Adrenal gland (tissue), 5 donors: ENCODE measurements around the gene HBD.
"Not testable (repeated sequence)": the region's sequence is repeated elsewhere in the genome, so short reads cannot be mapped to it uniquely, and the experiment has no call there.

Experiments
- POLR2A ChIP-seq, 2 donors: fragments of 450-650 bp; IDR thresholded peaks; one replicate each; pipeline ENCODE4 v1.6.1; 2017; ENCODE audit warnings: antibody characterized with exemption in 2 of 2, mild to moderate bottlenecking in 2 of 2, moderate library complexity in 1 of 2
- TF ChIP-seq, protein P1 (sequence below), 6 experiments: fragments of 450-650 bp in 4 of 6; fragments of 200-600 bp in 2 of 6; sonication (generic) in 1 of 6; IDR thresholded peaks; 1 replicate in 5 of 6; 2 replicates in 1 of 6; pipeline versions ENCODE4 v1.5.1 to v1.8.0; 2016 to 2021; ENCODE audit warnings: antibody characterized with exemption in 6 of 6, mild to moderate bottlenecking in 2 of 6, moderate library complexity in 1 of 6
- donor health status: DM: no; HTN: no; CAD: no.

DNA sequence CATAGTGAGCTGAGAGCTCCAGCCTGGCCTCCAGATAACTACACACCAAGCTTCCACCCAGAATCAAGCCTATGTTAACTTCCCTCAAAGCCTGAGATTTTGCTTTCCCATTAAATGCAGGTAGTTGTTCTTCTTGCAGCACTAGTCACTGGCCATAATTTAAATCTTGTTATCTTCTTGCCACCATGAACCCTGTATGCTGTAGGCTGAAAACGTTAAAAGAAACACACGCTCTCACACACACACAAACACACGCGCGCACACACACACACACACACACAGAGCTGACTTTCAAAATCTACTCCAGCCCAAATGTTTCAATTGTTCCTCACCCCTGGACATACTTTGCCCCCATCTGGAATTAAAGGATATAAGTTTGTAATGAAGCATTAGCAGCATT, 19.2 kb upstream of the HBD start:
- TF ChIP-seq, protein P1, sequence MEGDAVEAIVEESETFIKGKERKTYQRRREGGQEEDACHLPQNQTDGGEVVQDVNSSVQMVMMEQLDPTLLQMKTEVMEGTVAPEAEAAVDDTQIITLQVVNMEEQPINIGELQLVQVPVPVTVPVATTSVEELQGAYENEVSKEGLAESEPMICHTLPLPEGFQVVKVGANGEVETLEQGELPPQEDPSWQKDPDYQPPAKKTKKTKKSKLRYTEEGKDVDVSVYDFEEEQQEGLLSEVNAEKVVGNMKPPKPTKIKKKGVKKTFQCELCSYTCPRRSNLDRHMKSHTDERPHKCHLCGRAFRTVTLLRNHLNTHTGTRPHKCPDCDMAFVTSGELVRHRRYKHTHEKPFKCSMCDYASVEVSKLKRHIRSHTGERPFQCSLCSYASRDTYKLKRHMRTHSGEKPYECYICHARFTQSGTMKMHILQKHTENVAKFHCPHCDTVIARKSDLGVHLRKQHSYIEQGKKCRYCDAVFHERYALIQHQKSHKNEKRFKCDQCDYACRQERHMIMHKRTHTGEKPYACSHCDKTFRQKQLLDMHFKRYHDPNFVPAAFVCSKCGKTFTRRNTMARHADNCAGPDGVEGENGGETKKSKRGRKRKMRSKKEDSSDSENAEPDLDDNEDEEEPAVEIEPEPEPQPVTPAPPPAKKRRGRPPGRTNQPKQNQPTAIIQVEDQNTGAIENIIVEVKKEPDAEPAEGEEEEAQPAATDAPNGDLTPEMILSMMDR (IDR thresholded peaks at IDR 0.05), result not testable (repeated sequence)
- TF ChIP-seq POLR2A (IDR thresholded peaks at IDR 0.05), result not testable (repeated sequence)
